Kidney (tissue), 14 donors: ENCODE measurements around the gene KIAA0513. TPM values are rescaled to one million over a fixed set of nuclear protein-coding genes. Genes with fewer than 3 reads are reported as not detected.
A peak's percentile ranks its signal among the peaks of the same experiment; 100 is the strongest.

Experiments used
- DNase-seq, 5 donors: peaks; one replicate each; pipeline ENCODE4 v3.0.0-alpha.2; 2013 to 2020
- FAIRE-seq: peaks from 2 replicates; lab custom pipeline; 2012; peaks lifted over from hg19 to GRCh38; lab: Jason Lieb, UNC
- H3K27ac ChIP-seq, 2 donors: one replicate each; pipeline ENCODE4 v1.7.0; 2013; ENCODE audit warnings: low read depth in 2 of 2, low read length in 2 of 2, inconsistent platforms in 1 of 2
- H3K27me3 ChIP-seq: one replicate; pipeline ENCODE4 v1.7.1; 2013; ENCODE audit warnings: low read length, inconsistent platforms; ENCODE audit not compliant: control insufficient read depth, insufficient read depth
- H3K36me3 ChIP-seq, 3 donors: one replicate each; pipeline versions ENCODE4 v1.7.0 to v1.7.1; 2013; ENCODE audit warnings: low read length in 3 of 3, control low read depth in 1 of 3, inconsistent platforms in 1 of 3; ENCODE audit not compliant: insufficient read depth in 3 of 3, control insufficient read depth in 2 of 3
- H3K4me1 ChIP-seq, 3 donors: one replicate each; pipeline versions ENCODE4 v1.7.0 to v1.7.1; 2013; ENCODE audit warnings: low read length in 3 of 3, inconsistent platforms in 1 of 3, low read depth in 1 of 3; ENCODE audit not compliant: control insufficient read depth in 2 of 3, insufficient read depth in 2 of 3
- H3K4me3 ChIP-seq, 3 donors: one replicate each; pipeline versions ENCODE4 v1.7.0 to v1.8.1; 2013; ENCODE audit warnings: low read length in 3 of 3, control low read depth in 1 of 3, inconsistent platforms in 1 of 3
- H3K9ac ChIP-seq, 3 donors: one replicate each; pipeline versions ENCODE4 v1.7.0 to v1.7.1; 2013; ENCODE audit warnings: low read length in 3 of 3, control low read depth in 1 of 3, inconsistent platforms in 1 of 3
- H3K9me3 ChIP-seq, 3 donors: one replicate each; pipeline versions ENCODE4 v1.7.0 to v1.7.1; 2013; ENCODE audit warnings: low read length in 3 of 3, control low read depth in 1 of 3, inconsistent platforms in 1 of 3; ENCODE audit not compliant: control insufficient read depth in 2 of 3, insufficient read depth in 1 of 3
- CTCF ChIP-seq: IDR thresholded peaks from 3 replicates; pipeline ENCODE4 v1.5.1; 2012; ENCODE audit warnings: mild to moderate bottlenecking, moderate library complexity, borderline replicate concordance; ENCODE audit not compliant: insufficient read depth; ENCODE audit errors: extremely low read depth
- intact Hi-C: fragments of 100-400 bp; cut with DNase I; formaldehyde crosslinking; loops from one replicate; pipeline ENCODE4 v1.11.1; 2022
- polyA plus RNA-seq: library from polyadenylated mRNA; stranded (reverse); fragments of 350-450 nt; fragmentation: Illumina TruSeq; extraction: RNeasy Lipid Tissue Mini Kit (QIAGEN cat#74804); gene quantifications from one replicate; pipeline ENCODE4 v1.2.3, GENCODE V29; 2014; ENCODE audit warnings: low read depth, low replicate concordance; ENCODE audit not compliant: insufficient read depth
- total RNA-seq: library from RNA; stranded (reverse); fragmentation: NEBNext Ultra II Directional; extraction: Animal tissue kit (Norgen Biotek cat#: 25700); gene quantifications from one replicate; pipeline ENCODE4 v1.2.1, GENCODE V29; 2021
- donor health status: control.
- donor health status: control.
- donor health status: control.
- donor health status: control.
- donor health status: control.
- donor health status: DM: yes; HTN: yes; CAD: no.
- donor health status: Normal renal cell carcinoma (clear cell type).

KIAA0513 gene
- total and polyA plus RNA-seq, 2 donors from 2014 or later = 2.6 to 19.2 TPM

GRCh38 chr16:85057212-85057889 lies 29.8 kb downstream of the KIAA0513 start:
- Histone ChIP-seq H3K4me1 (peaks cover 0 to 15% (median 13%) of the 10 kb centered on the region in 3 donors), H3K9ac (no peak overlapping the region), H3K9me3 (no peaks in the 10 kb centered on the region), H3K27ac (no peak overlapping the region), H3K27me3 (no peaks in the 10 kb centered on the region), H3K4me3 (no peak overlapping the region), H3K36me3 (no peaks in the 10 kb centered on the region)
- DNase-seq (peak in 1 of 5 donors; percentile 40), FAIRE-seq (no peak)
- no peak for TF ChIP-seq CTCF
- intact Hi-C loops = no loop called here

- DNase-seq (no peak), FAIRE-seq (no peak)
- Histone ChIP-seq H3K4me3 (no peak overlapping the region), H3K9me3 (no peaks in the 10 kb centered on the region), H3K27ac (no peak overlapping the region), H3K27me3 (no peaks in the 10 kb centered on the region), H3K36me3 (no peaks in the 10 kb centered on the region), H3K9ac (no peak overlapping the region), H3K4me1 (peaks cover 0 to 18% (median 13%) of the 10 kb centered on the region in 3 donors)
- intact Hi-C loops = no loop called here
- TF ChIP-seq CTCF = no peak
Observed at GRCh38 chr16:85057948-85058347, 30.4 kb downstream of the KIAA0513 start.

DNA sequence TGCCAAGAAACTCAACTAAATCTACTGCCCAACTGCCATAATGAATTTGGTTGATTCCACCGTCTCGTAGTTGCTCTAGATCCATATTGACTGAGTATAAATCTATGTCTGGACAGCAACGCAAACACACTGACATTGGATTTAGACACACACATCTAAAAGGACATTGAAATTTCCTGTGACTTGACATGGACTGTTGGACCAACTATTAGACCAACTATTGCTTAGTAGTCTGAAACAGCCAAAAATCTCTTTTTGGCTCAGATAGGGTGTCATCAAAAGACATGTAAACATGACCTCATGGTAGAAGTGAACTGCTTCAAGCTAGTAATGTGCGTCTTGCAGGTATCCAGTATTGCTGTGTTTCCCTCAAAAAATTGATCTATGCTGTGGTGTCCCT lies 31.3 kb downstream of the KIAA0513 start:
- intact Hi-C loops = no loop called here
- no peak overlapping the region for H3K4me3 ChIP-seq
- no peaks in the 10 kb centered on the region for H3K9me3 ChIP-seq
- no peak overlapping the region for H3K9ac ChIP-seq
- no peak overlapping the region for H3K27ac ChIP-seq
- H3K4me1 ChIP-seq = peaks cover 0 to 18% (median 13%) of the 10 kb centered on the region in 3 donors
- no peak for FAIRE-seq
- H3K27me3 ChIP-seq = no peaks in the 10 kb centered on the region
- no peak for DNase-seq
- TF ChIP-seq CTCF = no peak
- H3K36me3 ChIP-seq = no peaks in the 10 kb centered on the region

GRCh38 chr16:85061566-85061965 lies 34.0 kb downstream of the KIAA0513 start:
- FAIRE-seq (no peak), DNase-seq (no peak)
- H3K27me3 ChIP-seq = no peaks in the 10 kb centered on the region
- no peak overlapping the region for H3K9ac ChIP-seq
- H3K4me3 ChIP-seq = no peak overlapping the region
- intact Hi-C loops = no loop called here
- no peaks in the 10 kb centered on the region for H3K9me3 ChIP-seq
- no peak overlapping the region for H3K27ac ChIP-seq
- H3K36me3 ChIP-seq = no peaks in the 10 kb centered on the region
- TF ChIP-seq CTCF = no peak
- H3K4me1 ChIP-seq = peaks cover 0 to 6% (median 0%) of the 10 kb centered on the region in 3 donors
